Measurements from ENCODE around the gene PPFIBP2.

Gene PPFIBP2

DNA sequence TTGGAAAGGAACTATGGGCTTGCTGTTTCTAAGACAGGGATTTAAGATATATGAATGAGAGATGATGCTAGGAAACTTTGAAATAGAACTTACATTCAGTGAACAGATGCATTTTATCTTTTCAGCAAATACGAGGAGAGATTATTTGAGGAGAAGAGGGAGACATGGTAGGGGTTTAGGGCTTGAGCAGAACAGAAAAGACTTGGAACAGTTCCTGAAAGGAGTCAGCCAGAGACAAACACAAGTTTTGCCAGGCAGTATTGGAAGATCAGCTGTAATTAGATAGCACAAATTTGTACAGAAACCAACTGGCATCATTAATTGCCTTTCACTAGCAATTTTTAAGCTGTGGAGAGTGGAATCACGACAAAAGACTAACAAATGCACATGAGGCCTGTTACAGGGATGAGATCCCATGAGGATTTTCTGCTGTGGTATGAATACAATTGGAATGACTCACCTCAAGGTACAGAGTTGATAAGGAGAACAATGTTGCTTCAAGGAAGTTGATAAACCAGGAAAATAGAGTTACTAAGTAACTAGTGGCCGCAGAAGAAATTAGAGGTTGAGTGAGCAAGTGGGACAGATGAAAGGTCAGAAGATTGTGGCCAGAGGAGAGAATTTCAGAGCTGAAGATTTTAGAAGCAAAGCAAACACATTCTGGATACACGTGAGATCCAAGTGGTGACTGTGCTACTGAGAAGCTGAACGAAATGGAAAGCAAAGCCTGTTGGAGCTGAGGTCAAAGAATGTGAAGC lies 91.6 kb downstream of the PPFIBP2 start:
- no peak for DNase-seq

DNA sequence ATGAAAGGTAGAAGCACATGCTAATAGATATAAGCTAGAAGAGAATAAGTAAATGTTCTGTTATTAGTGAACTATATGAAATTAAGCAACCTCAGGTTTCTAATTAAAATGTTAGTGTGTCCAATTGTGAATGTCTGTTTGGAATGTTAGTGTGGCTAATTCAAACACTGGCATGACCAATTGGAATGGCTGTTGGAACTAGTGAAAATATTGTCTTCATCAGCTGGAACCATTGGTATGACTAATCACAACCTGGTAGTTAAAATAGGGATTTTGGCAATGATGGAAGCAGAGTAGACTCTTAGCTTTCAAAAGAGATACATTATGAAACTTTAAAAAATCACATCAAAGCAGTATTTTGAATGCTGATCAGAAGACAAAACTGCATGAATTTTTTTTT lies 92.7 kb downstream of the PPFIBP2 start:
- no peak for DNase-seq

DNA sequence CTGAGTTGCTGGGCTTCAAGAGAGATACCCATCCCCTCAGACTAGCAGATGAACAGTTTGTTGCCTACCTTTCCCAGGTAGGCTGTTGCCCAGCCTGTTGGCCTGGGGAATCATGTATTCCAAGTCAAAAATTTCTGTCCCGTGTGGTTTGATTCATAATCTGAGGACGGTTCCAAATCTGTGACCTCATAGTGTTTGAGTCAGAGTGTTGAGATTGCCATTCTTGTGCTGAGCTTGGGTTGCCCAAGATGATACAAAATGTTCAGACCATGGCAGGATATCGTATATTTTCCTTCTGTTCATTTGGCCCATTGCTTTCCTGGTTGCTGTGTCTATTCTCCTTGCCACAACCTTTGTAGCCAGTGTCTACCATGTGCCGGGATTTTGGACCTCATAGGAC lies 95.2 kb downstream of the PPFIBP2 start:
- no peak for DNase-seq

DNA sequence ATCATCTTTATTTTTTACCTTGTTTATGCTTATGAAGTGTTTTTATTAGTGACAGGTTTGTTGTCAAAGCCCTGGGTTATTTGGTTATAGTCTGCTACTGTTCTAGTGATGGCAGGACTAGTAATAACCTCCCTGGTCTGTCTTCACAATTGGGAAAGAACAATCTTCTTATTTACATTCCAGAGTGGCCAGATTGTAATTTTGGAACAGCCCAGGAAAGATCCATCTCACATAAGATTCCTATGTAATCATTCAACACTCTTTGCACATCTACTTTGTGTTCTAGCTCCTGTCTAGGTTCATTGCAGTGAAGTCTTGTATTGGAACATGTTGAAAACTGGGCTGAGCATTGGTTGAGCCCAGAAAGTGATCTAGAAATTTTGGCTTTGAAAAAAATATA lies 95.7 kb downstream of the PPFIBP2 start:
- no peak for DNase-seq

DNA sequence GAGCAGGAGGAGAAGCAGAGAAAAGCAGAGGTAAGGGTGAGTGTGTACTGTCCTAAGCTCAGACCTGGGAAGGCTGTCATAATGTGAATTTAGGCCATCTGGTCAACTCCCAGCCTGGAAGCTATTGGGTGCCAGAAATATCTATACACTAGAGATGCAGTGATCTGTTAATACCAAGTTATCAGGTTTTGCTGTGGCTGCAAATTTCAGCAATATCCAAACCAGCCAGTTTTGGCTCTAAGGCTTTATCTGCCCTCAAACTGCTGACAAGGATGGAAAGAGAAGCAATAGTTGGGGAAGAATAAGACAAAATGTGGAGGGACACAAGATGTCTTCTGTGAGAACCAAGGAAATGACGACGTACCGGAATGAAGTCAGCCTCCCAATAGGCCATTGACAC lies 96.6 kb downstream of the PPFIBP2 start:
- DNase-seq, result no peak

DNA sequence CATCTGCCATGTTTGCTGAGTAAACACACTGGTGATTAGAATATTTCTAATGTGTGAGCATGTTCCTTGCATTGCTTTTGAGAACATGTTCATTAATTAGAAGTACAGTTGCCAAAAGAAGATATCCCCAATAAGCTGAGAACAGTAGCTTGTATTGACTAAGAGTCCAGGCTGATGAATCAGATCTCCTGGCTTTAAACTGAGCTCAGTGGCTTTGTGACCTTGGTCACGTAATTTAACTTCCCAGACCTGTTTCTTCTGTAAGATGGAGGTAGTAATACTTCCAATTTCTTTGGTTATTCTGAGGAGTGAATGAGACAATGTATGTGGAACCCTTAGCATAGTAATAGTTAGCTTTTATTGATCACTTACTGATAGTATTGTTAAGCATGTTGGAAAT lies 97.6 kb downstream of the PPFIBP2 start:
- DNase-seq, result no peak

DNA sequence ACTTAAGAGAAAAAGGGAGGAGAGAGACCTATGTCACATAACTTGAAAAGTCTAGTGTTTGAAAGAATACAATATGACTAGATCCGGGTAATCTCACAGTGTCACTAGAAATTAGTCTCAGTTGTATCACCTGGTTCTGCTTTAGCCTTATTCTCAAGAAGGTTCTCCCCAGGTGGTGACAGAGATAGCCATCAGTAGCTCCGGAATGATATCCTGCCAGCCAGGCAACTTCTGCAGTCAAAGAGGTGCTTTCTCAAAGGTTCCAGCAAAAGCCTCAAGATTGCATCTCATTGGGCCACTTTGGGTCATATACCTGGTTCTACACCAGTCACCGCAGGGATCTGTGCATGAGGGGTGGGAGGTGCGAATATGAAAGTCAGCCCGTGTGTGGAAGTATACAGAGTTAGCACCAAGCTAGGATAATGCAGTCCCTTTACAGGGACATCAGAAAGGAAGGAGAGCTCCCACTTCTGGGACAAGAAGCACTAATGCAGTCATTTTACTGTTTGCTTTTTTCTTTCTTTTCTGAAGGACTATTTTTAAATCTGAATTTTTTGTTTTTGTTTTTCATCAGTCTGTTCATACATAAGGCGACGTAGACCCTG lies 98.4 kb downstream of the PPFIBP2 start:
- no peak for DNase-seq

DNA sequence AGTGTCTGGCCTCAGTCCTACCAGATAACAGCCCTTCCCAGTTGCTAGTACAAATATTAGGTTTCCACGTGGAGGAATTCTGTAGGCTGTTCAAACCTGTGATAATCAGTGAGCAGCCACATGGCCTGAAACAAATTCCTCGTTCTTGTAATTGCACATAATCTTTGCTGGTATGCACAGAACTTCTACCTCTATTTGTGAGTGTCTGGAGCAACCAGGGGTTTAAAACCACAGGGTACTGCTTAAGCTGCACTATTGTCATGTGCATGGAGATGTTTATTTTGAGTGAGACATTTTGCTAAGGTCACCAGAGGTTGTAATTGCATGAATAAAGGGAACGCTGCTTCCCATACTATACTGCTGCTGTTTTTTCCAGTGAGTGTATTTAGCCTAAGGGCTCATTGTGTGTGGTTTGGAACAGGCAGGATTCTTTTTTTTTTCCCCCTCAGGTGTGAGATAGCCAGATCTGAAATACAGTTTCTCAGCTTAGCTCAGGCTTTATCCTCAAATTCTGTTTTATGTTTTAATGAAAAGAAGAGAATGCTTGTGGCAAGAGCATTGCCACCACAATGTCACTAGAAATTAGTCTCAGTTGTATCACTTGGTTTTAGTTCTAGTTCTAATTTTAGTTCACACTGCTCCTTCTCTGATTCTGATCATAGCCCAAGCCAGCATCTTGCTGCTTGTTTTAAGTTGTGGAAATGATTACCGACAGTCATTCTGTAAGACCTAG lies 99.0 kb downstream of the PPFIBP2 start:
- DNase-seq, result no peak

DNA sequence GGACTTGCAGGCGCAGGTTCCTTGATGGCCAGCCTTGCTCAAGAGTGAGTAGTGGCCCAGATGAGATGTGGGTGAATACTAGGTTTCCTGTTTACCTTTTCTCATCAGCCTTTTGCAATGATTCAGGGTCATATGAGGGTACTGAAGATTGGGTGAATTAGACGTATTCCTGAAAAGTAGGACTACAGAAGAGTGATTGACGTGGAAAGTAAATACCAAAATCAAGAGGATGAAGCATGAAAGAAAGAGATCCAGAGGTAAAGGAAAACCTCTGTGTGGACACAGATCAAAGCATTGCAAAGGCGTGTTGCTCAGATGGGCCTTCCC lies 99.6 kb downstream of the PPFIBP2 start:
- no peak for DNase-seq

DNA sequence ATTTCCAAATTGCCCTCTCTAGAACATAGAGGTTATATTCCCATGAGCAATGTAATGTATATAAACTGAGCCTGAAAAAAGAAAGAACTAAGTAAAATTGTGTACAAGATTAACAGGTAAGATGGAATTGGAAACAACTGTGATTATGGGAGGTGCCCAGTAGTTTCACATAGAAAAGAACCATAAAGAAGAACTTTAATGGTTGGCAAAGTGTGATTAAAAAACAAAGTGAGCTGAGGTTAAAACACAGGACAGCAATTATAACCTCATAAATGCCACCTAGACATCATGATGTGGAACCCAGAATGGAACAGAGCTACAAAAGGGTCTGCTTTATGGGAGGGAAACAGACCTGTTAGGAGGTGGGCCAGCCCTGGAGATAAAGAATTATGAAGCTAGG lies 100.9 kb downstream of the PPFIBP2 start:
- no peak for DNase-seq

DNA sequence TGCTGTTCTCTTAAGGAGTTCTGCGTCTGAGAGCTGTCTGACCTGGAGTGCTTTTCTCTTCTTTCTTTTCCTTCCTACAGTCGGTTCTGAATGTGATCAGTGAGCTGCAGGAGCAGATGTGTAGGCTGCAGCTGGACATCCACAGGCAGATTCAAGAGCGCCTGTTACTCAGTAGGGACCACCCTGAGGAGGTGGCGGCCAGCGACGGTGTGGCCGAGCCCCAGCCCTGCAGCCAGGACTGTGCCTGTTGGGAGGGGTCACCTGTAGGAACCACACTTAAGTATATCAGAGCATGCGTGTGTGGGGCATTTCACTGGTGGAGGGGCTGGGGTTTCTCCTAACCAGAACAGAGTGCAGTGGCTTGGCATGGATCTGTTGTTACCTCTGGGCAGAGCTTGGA lies 103.2 kb downstream of the PPFIBP2 start:
- DNase-seq, result no peak

DNA sequence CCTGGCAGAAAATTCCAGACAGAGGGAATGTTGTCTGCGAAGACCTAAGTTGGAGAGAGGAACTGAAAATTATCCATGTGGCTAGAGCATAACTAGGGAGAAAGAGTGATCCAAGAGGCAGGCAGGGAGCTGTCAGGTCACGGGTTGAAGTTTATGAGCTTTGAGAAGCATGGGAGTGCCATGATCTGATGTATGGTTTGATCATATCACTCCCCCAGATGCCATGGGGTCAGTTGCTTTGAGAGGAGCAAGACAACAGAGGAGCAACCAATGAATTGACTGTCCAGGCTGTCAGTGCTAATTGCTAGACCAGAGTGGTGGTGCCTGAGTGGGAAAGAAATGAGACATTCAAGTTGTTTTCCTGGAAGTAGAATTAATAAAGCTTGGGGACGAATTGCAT lies 105.5 kb downstream of the PPFIBP2 start:
- no peak for DNase-seq

DNA sequence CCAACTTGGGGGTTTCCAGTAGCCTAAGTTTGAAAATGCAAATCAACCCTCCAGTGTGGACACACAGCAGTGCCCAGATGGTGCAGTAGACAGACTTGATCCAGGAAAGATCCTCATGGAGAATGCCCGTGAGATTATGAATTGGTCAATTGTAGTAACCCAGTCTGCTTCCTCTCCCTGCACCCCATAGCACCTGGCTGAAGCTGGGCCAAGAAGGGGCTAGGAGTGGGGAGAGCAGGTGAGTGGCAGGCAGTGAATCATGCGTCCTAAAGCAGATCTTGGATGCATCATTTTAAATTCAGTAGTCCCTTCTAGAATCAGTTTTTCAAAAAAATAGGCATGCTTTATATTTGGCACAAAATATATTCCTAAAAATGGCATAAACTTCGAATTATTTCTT lies 107.3 kb downstream of the PPFIBP2 start:
- peak in 1 of 2 experiments; percentile 12 for DNase-seq

DNA sequence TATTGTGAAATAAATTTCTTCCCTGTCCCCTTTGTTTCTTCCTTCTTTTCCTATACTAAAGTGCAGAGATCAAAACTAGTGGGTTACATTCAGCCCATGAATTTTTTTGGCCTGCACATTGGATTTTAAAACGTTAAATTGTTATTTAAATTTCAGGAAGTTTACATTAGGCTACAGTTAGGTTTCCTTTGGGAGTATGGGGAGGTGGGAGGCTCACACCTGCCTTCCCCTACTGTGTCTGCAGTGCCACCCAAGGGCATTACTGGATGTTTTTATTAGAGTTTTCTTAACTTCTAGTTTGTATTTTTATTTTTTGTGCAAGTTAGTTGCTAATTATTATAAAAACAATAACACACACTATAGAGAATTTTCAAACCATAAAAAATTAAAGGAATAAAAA lies 107.8 kb downstream of the PPFIBP2 start:
- DNase-seq, result no peak

DNA sequence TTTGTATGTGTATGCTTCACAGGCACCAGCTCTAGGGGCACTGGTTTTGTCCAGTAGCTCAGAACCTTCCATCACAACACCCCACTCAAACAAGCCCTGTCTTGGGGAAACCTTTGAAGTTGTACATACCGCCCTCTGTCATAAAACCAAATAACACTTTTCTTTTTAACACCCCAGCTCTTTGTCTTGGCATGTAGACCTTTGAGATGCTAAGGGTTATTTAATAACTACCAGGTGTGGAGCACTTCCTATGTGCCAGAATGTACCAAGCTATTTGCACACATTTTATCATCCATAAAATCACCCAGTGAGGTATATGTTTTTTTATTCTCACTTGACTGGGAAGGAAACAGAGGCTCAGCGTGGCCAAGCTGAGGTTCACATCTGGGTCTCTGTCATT lies 108.9 kb downstream of the PPFIBP2 start:
- DNase-seq, result no peak

DNA sequence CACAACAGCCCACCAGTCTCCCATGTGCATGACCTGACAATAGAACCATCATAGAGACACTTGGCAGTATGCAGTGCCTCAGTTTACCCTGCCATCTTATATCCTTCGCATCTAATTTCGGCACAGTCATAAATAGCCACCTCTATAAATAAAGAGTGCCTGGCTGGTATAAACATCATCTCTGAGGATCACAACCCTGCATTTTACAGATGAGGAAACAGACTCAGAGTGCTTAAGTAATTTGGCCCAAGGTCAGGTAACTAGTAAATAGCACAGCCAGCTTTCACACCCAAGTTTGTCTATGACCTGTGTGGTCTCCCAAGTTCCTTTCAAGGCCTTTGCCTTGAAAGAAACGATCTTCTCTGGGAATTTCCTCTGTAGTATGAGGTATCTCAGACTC lies 114.9 kb downstream of the PPFIBP2 start:
- DNase-seq, result no peak

DNA sequence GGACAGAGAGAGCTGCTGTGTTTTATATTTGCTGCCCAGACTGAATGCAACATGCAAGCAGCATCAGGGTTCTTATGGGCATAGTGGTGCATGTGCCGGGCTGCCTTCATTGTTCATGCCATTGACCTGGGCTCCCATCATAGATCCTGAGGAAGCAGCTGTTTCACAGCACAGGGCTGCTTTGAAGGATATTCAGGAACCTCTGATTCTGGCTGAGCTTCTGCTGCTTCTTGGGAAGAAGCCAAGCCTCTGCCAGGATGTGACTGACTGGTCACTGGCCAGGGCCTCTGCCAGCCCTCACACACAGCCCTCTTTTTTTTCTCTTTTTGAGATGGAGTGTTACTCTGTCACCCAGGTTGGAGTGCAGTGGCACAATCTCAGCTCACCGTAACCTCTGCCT lies 116.2 kb downstream of the PPFIBP2 start:
- DNase-seq, result no peak

DNA sequence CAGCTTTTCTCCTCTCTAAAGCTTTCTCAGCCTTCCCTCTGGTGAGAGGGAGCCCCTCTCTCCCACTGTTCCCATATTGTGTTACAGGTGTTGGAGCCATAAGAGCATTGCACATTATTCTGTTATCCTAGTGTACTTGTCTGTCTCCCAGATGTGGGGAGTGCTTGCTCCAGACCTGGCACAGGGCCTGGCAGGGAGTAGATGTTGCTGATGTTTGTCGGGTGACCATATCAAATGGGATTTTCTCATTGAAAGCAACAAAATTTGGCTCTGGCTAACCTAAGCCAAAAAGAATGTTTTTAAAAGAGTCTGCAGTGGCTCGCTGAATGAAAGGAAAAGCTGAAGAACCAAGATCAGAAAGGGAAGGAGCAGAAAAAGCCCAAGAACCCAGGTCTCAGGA lies 118.4 kb downstream of the PPFIBP2 start:
- no peak for DNase-seq

DNA sequence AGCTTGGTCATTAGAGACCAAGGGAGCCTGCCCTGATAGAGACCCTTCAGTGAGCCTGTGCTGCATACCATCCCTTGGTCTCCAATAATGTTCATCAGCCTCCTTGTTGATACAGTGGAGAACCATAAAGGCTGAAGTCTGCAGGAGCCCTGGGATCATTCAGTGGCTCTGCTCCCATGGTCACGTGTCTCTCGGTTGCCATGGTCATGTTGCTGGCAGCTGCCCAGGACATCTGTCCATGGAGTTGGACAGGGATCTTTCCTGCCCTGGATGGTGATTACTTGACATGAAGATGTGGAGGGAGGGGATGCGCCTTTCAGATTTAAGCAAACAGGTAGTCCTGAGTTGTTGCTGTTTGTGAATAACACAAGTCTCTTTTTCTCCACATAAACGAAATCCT lies 121.3 kb downstream of the PPFIBP2 start:
- no peak for DNase-seq

DNA sequence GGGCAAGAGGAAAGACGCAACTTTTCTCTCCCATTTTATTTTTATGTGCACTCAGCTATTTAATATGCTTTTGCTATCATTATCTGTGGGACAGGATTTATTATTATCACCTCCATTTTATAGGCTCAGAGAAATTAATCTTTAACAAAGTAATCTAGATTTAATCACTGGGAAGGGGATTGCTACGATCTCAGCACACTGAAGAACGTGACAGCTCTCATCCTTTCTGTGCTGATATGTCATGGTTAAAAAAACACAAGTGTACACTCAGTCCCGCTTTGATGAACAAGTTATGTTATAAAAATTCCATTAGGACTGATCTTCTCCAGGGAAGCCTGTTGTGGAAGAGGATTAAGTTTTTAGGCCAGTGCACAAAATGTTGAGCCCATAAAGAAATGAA lies 121.9 kb downstream of the PPFIBP2 start:
- DNase-seq, result no peak

DNA sequence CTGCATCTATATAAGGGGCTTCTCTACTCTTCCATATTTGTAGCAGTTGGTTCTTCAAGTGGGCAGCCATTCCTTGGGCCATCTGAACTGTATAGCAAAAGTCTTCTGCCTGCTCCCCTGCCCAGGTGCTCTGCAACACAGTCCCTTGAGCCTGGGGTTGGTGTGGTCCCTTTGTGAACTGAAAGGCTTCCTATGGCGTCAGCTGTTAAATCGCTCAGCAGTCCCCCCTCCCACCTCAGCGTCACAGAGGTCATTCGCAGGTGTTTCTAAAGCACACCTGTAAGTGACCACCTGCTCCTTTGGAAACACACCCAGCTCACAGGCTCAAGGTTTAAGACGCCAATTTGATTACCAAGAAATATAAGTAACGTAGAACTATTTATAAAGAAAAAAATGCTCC lies 122.6 kb downstream of the PPFIBP2 start:
- DNase-seq, result no peak

DNA sequence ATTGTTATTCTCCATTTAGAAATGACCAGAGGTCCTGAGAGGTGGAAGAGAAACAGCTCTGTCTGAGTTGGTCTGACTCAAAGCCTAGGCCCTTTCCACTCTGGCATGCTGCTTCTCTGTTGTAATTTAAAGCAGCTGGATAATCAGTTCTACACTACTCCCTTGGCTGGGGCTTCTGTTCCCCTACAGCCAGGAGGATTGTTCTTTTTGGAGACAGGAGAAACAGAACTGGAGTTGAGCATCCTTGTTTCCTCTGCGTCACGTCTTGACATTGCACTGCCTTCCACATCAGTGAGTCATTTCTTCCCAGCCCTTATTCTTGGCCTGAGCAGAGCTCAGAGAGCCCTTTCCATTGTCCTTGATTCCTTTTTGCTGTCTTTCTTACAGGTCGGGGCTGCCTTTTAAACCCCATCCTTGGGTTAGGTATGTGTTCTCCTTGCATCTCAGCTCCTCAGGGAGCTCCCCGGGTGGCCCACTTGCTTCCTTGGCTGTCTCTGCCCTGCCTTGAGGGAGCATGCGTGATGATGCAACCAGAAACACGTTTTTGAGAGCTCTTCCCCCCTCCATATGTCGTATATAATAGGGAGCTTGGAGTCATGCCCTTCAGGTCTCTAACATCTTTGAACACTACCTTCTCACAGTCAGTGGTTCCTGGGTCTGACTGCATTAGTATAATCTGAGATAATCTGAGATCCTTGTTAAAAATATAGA lies 123.8 kb downstream of the PPFIBP2 start:
- no peak for DNase-seq

DNA sequence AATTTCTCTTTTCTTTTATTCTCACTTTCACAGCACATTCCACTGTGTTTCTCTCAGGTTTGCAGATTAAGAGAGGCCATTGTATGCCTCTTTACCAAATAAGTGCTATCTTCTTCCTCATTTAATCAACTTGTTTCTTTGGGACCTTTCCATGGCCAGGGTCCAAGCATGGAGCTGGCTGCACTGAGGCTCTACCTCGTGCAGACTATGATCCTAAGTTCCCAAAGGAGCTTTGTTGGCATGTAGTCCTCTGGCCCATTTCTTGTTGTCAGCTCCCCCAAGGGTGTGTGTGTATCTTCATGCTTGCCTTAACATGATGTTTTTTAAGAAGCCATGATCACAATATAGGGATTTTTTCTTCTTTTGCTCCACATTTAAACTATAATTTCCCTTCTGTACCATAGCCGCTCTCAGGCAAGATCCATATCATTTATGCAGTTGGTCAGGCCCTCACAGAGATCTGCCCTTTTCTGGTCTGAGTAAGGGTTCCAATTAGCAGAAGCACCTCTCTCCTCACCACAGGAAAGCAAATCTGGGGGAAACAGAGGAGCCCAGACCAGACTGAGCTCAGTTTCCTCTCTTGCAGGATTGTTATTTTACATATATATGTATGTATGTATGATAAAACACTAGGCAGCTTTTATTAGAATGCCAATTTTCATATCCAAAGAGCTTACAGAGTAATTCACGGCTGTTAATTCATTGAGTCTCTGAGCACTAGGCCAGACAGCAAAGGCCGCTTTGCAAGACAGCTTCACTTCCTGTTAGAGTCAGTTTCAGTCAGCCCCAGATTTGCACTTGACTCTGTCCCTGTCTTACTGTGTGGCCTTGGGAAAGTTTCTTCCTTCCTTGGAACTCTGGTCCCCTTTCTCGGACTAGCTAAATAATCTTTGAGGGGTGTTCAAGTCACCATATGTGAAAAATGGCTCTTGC lies 125.2 kb downstream of the PPFIBP2 start:
- peak; percentile 11 to 44 for DNase-seq

All from NCI-H526 (cell line).